ENCODE data around the gene TNFSF15.

The TNFSF15 gene

DNA sequence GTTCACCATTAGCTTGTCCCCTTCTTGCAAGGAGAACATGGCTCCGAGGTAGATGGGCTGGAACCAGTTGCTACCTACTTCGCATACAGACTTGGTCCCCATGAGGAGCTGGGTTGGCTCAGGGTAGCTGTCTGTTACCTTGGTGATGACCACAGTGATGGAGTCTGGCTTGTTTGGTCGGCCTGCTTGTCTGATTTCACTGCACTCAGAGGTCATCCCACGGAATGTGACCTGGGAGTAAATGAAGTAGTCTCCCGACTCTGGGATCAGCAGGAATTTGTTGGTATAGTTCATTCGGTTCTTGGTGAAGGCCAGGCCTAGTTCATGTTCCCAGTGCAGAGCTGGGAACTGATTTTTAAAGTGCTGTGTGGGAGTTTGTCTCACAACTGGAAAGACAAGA is 15.3 kb downstream of the TNFSF15 start:
- H3K4me3 ChIP-seq (ENCODE audit: low read length) = no peak overlapping the region
- peaks cover 26% of the 10 kb centered on the region for H3K27me3 ChIP-seq (ENCODE audit: low read depth, low read length)
- no peaks in the 10 kb centered on the region for H3K36me3 ChIP-seq (replicated peaks; ENCODE audit: low read depth, low read length)
- H3K79me2 ChIP-seq (ENCODE audit: low read length) = no peaks in the 10 kb centered on the region
- TF ChIP-seq EZH2phosphoT487 (IDR thresholded peaks at IDR 0.05; ENCODE audit: low read depth) = no peak
- TF ChIP-seq, protein P1, sequence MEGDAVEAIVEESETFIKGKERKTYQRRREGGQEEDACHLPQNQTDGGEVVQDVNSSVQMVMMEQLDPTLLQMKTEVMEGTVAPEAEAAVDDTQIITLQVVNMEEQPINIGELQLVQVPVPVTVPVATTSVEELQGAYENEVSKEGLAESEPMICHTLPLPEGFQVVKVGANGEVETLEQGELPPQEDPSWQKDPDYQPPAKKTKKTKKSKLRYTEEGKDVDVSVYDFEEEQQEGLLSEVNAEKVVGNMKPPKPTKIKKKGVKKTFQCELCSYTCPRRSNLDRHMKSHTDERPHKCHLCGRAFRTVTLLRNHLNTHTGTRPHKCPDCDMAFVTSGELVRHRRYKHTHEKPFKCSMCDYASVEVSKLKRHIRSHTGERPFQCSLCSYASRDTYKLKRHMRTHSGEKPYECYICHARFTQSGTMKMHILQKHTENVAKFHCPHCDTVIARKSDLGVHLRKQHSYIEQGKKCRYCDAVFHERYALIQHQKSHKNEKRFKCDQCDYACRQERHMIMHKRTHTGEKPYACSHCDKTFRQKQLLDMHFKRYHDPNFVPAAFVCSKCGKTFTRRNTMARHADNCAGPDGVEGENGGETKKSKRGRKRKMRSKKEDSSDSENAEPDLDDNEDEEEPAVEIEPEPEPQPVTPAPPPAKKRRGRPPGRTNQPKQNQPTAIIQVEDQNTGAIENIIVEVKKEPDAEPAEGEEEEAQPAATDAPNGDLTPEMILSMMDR (IDR thresholded peaks at IDR 0.05; ENCODE audit: low read depth, low read length) = no peak
- H2AFZ ChIP-seq (ENCODE audit: low read depth, low read length) = no peak overlapping the region
- H4K20me1 ChIP-seq (ENCODE audit: insufficient read depth, low read length) = no peaks in the 10 kb centered on the region
- H3K27ac ChIP-seq (ENCODE audit: low read length) = no peak overlapping the region
- no peaks in the 10 kb centered on the region for H3K9me3 ChIP-seq (ENCODE audit: insufficient read depth, low read length)
- peaks cover 19% of the 10 kb centered on the region for H3K4me1 ChIP-seq (ENCODE audit: low read length)
- no peak overlapping the region for H3K4me2 ChIP-seq (ENCODE audit: low read length)
- H3K9ac ChIP-seq (ENCODE audit: low read length) = no peak overlapping the region

DNA sequence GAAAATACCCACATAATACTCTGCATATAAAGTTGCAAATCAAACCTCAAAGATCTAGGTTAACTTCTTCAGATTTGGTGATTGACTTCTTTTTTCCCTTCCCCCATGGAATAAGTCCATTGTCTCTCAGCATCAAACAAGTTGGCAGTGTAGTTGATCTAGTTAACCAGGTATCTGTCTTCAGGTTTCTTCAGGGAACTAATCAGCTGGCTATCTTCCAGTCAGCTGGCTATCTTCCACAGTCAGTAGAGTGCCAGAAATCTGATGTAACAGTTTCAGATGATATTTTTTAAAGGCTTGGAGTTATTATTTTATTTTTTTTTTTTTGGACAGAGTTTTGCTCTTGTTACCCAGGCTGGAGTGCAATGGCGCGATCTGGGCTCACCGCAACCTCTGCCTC is 16.8 kb downstream of the TNFSF15 start:
- Histone ChIP-seq H3K79me2 (ENCODE audit: low read length) (no peaks in the 10 kb centered on the region), H3K4me1 (ENCODE audit: low read length) (peaks cover 31% of the 10 kb centered on the region), H3K27me3 (ENCODE audit: low read depth, low read length) (peaks cover 31% of the 10 kb centered on the region), H3K27ac (ENCODE audit: low read length) (no peak overlapping the region), H4K20me1 (ENCODE audit: insufficient read depth, low read length) (no peaks in the 10 kb centered on the region), H3K36me3 (replicated peaks; ENCODE audit: low read depth, low read length) (no peaks in the 10 kb centered on the region), H2AFZ (ENCODE audit: low read depth, low read length) (no peak overlapping the region), H3K9ac (ENCODE audit: low read length) (no peak overlapping the region), H3K9me3 (ENCODE audit: insufficient read depth, low read length) (no peaks in the 10 kb centered on the region), H3K4me3 (ENCODE audit: low read length) (no peak overlapping the region), H3K4me2 (ENCODE audit: low read length) (no peak overlapping the region)
- TF ChIP-seq EZH2phosphoT487 (IDR thresholded peaks at IDR 0.05; ENCODE audit: low read depth) = no peak
- TF ChIP-seq, protein P1 (IDR thresholded peaks at IDR 0.05; ENCODE audit: low read depth, low read length) = no peak

- no peaks in the 10 kb centered on the region for H3K36me3 ChIP-seq (replicated peaks; ENCODE audit: low read depth, low read length)
- no peaks in the 10 kb centered on the region for H4K20me1 ChIP-seq (ENCODE audit: insufficient read depth, low read length)
- H3K27ac ChIP-seq (ENCODE audit: low read length) = no peak overlapping the region
- H3K27me3 ChIP-seq (ENCODE audit: low read depth, low read length) = peaks cover 36% of the 10 kb centered on the region
- no peak overlapping the region for H2AFZ ChIP-seq (ENCODE audit: low read depth, low read length)
- H3K9ac ChIP-seq (ENCODE audit: low read length) = no peak overlapping the region
- H3K9me3 ChIP-seq (ENCODE audit: insufficient read depth, low read length) = no peaks in the 10 kb centered on the region
- TF ChIP-seq, protein P1 (IDR thresholded peaks at IDR 0.05; ENCODE audit: low read depth, low read length) = no peak
- no peak for TF ChIP-seq EZH2phosphoT487 (IDR thresholded peaks at IDR 0.05; ENCODE audit: low read depth)
- H3K4me3 ChIP-seq (ENCODE audit: low read length) = no peak overlapping the region
- no peaks in the 10 kb centered on the region for H3K79me2 ChIP-seq (ENCODE audit: low read length)
- H3K4me1 ChIP-seq (ENCODE audit: low read length) = peaks cover 31% of the 10 kb centered on the region
- no peak overlapping the region for H3K4me2 ChIP-seq (ENCODE audit: low read length)
Measured at GRCh38 chr9:114787781-114788498, 17.9 kb downstream of the TNFSF15 start.

DNA sequence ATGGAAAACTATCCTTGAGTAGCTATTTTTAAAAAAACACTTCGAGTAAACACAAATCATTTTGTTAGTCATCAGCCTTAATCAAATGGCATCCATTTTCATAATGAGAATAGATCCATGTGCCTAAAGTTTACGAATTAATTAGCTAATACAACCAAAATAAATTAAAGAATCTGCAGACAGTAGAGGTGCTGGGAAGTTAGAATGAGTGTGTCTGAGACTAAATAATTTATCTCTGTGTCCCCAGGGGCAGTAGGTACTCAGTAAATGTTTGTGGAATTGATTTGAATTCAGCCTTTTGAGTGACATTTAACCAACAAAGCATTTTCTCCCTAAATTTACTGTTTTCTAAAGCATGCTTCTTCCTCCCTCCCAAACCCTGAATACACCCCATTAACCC is 18.6 kb downstream of the TNFSF15 start:
- no peak for TF ChIP-seq EZH2phosphoT487 (IDR thresholded peaks at IDR 0.05; ENCODE audit: low read depth)
- TF ChIP-seq, protein P1 (IDR thresholded peaks at IDR 0.05; ENCODE audit: low read depth, low read length) = no peak
- Histone ChIP-seq H3K79me2 (ENCODE audit: low read length) (no peaks in the 10 kb centered on the region), H3K4me3 (ENCODE audit: low read length) (no peak overlapping the region), H4K20me1 (ENCODE audit: insufficient read depth, low read length) (no peaks in the 10 kb centered on the region), H3K9me3 (ENCODE audit: insufficient read depth, low read length) (no peaks in the 10 kb centered on the region), H2AFZ (ENCODE audit: low read depth, low read length) (no peak overlapping the region), H3K27ac (ENCODE audit: low read length) (no peak overlapping the region), H3K36me3 (replicated peaks; ENCODE audit: low read depth, low read length) (no peaks in the 10 kb centered on the region), H3K9ac (ENCODE audit: low read length) (no peak overlapping the region), H3K4me2 (ENCODE audit: low read length) (peak overlapping the region; percentile 22; the same call in 1 of the 2 replicates), H3K4me1 (ENCODE audit: low read length) (peaks cover 31% of the 10 kb centered on the region), H3K27me3 (ENCODE audit: low read depth, low read length) (peaks cover 43% of the 10 kb centered on the region)
